ENCODE data around the gene MTF2. TPM values are rescaled to one million over a fixed set of nuclear protein-coding genes. Genes with fewer than 3 reads are reported as not detected.
"Not testable (repeated sequence)": the region's sequence is repeated elsewhere in the genome, so short reads cannot be mapped to it uniquely, and the experiment has no call there.

The MTF2 gene
- total RNA-seq, 1 experiment from 2014 or later: 15.3 TPM

DNA sequence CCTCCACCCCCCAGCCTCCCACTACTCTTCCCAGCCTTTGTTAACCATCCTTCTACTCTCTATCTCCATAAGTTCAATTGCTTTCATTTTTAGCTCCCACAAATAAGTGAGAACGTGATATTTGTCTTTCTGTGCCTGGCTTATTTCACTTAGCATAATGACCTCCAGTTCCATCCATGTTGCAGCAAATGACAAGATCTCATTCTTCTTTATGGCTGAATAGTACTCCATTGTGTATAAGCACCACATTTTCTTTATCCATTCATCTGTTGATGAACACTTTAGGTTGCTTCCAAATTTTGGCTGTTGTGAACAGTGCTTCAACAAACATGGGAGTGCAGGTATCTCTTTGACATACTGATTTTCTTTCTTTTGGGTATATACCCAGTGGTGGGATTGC, 86.8 kb downstream of the MTF2 start:
- DNase-seq (ENCODE audit: low read depth, low spot score); in situ Hi-C loops (cut with HindIII; ENCODE audit: low pct_unique_long_range_greater_than_20kb, low sequenced_read_pairs): not testable (repeated sequence)

DNA sequence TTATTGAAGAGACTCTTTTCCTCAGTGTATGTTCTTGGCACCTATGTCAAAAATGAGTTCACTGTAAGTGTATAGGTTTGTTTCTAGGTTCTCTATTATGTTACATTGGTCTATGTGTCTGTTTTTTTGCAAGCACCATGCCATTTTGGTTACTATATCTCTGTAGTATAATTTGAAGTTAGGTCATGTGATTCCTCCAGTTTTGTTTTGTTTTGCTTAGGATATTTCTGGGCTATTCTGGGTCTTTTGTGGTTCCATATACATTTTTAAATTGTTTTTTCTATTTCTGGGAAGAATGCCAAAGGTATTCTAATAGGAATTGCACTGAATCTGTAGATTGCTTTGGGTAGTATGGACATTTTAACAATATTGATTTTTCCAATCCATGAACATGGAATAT, 87.9 kb downstream of the MTF2 start:
- no peak for DNase-seq (ENCODE audit: low read depth, low spot score)
- in situ Hi-C loops (cut with HindIII; ENCODE audit: low pct_unique_long_range_greater_than_20kb, low sequenced_read_pairs): no loop called here

- DNase-seq (ENCODE audit: low read depth, low spot score); in situ Hi-C loops (cut with HindIII; ENCODE audit: low pct_unique_long_range_greater_than_20kb, low sequenced_read_pairs): not testable (repeated sequence)
Measured at GRCh38 chr1:93170141-93170678, 91.1 kb downstream of the MTF2 start.

- in situ Hi-C loops (cut with HindIII; ENCODE audit: low pct_unique_long_range_greater_than_20kb, low sequenced_read_pairs): no loop called here
- DNase-seq (ENCODE audit: low read depth, low spot score): no peak
Measured at GRCh38 chr1:93171549-93172034, 92.5 kb downstream of the MTF2 start.

GRCh38 chr1:93172778-93173177, 93.7 kb downstream of the MTF2 start:
- in situ Hi-C loops (cut with HindIII; ENCODE audit: low pct_unique_long_range_greater_than_20kb, low sequenced_read_pairs): no loop called here
- peak; percentile 46 for DNase-seq (ENCODE audit: low read depth, low spot score)

DNA sequence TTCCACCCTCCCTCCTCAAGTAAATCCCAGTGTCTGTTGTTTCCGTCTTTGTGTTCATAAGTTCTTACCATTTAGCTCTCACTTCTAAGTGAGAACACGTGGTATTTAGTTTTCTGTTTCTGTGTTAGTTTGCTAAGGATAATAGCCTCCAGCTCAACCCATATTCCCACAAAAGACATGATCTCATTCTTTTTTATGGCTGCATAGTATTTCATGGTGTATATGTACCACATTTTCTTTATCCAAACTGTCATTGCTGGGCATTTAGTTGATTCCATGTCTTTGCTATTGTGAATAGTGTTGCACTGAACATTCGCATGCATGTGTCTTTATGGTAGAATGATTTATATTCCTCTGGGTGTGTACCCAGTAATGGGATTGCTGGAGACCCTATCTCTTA, 95.6 kb downstream of the MTF2 start:
- in situ Hi-C loops (cut with HindIII; ENCODE audit: low pct_unique_long_range_greater_than_20kb, low sequenced_read_pairs); DNase-seq (ENCODE audit: low read depth, low spot score): not testable (repeated sequence)

- peak; percentile 13 for DNase-seq (ENCODE audit: low read depth, low spot score)
- in situ Hi-C loops (cut with HindIII; ENCODE audit: low pct_unique_long_range_greater_than_20kb, low sequenced_read_pairs): no loop called here
Measured at GRCh38 chr1:93177991-93178390, 98.9 kb downstream of the MTF2 start.

DNA sequence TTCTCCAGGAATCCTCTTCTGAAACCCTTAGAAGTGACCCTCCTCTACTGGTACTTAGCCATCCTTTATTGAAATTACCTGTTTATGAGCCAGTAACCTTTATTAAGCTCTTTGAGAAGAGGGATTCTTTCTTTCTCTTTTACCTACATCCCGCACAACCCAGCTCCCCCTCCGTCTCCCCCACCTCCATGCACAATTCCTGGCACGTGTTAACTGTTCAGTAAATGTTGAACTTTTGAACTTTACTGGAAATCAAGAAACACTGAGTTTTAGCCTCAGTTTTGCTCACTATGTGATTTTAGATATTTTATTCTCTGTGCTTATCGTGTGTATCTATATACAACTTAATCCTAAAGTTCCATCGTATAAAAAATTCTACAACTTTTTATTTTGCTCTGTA, 99.3 kb downstream of the MTF2 start:
- in situ Hi-C loops (cut with HindIII; ENCODE audit: low pct_unique_long_range_greater_than_20kb, low sequenced_read_pairs): no loop called here
- DNase-seq (ENCODE audit: low read depth, low spot score): no peak

DNA sequence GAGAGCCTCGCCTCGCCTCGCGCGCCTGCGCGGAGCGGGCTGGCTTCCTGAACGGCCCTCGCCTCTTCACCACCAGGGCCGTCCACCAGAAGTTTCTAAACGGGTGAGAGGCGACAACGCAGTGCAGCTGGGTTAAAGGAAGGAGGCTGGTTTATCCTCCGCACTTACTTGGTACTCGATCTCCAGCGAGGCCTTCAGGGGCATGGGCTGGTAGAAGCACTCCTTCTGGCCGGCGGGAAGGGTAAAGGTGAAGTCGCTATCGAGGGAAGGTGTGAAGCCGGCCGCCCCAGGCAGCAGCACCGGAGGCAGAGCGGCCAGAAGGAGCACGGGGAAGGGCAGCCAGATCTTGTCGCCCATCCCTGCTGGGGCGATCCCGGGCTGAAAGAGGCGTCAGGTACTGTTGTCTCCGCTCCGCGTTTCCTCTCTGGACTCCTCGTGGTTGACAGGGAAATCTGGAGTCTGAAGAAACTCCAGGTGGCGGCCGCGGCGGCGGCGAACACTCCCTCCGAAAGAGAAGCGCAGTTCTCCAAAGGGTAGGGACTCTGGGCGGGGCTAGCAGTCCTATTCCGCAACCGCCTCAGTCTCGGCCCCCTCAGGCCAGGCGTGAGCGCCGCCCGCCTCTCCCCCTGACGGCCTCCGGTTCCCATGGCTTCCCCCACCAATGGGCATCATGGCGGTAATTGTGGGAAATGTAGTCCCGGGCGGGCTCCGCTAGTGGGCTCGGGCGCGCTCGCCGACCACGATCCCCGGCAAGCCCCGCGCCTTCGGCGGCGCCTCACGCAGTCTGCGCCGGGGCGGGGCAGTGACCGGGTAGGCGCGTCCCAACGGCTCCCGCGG, 101.0 kb downstream of the MTF2 start, which contains the start of gene TMED5:
Gene TMED5, minus strand, starts transcription at position 528 of the 837 bp plus-strand sequence. Its CDS starts 171 bp downstream, at position 357.
- in situ Hi-C loops (cut with HindIII; ENCODE audit: low pct_unique_long_range_greater_than_20kb, low sequenced_read_pairs): no loop called here
- peak; percentile 97 for DNase-seq (ENCODE audit: low read depth, low spot score)

DNA sequence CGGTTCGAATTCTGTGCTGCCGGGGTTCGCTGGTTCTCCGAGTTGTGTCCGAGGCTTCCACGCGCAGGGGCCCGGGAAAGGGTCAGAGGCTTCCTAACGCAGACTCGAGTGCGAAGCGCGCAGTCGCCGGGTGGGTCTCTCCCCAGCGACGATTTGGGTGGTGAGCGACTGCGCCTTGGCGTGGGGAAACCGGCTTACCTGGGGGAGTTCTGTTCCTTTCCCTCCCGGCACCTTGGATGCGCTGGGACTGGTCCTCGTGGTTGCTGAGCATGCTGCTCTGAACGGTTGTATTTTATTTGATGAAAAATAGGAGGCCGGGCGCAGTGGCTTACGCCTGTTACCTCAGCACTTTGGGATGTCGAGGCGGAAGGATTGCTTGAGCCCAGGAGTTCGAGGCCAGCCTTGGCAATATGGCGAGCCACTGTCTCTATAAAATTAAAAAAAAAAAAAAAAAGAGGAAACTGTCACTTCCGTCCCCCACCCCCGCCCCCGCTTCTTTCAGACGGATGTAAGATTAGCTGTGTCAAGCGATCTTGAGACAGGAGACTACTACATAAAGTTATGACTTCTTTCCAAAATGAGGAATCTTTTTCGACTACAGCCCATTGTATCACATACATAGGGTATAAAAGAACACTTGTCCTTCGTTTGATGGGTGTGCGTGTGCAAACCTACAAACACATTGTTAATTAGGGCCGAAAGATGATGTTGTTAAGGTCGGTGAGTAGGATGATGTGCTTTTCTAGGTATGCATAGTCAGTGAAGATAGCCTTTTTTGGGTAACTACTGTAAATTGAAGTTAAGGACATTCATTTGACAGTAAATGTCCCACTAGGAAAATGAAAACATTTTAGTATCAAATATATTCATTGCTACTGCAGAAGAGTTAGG, 101.9 kb downstream of the MTF2 start, which contains the start of gene CCDC18:
Gene CCDC18, plus strand, starts transcription at position 2 of the 891 bp plus-strand sequence. CDS start 2,638 bp downstream, outside the sequence.
- in situ Hi-C loops (cut with HindIII; ENCODE audit: low pct_unique_long_range_greater_than_20kb, low sequenced_read_pairs): no loop called here
- DNase-seq (ENCODE audit: low read depth, low spot score): peak; percentile 49

- in situ Hi-C loops (cut with HindIII; ENCODE audit: low pct_unique_long_range_greater_than_20kb, low sequenced_read_pairs): no loop called here
- DNase-seq (ENCODE audit: low read depth, low spot score): no peak
Measured at GRCh38 chr1:93186667-93187066, 107.6 kb downstream of the MTF2 start.

Other genes starting within 250 kb of the MTF2 start
- gene RPL5, start 247.2 kb upstream of the MTF2 start, total RNA-seq (2014; rRNA removed; shearing (Covaris generic)): 2,582 and 2,737 TPM in 2 replicates
- gene DIPK1A, start 117.8 kb upstream of the MTF2 start, total RNA-seq (2014; rRNA removed; shearing (Covaris generic)): 11.1 and 12.4 TPM in 2 replicates
- 52.2 and 62.6 TPM in 2 replicates for gene TMED5, start 101.1 kb downstream of the MTF2 start, total RNA-seq (2014; rRNA removed; shearing (Covaris generic))
- gene CCDC18, start 101.4 kb downstream of the MTF2 start, total RNA-seq (2014; rRNA removed; shearing (Covaris generic)): 6.0 and 6.2 TPM in 2 replicates

All from SK-MEL-5 (cell line).